CD14-positive monocyte (primary cell): ENCODE measurements around the gene MATCAP1. TPM values are rescaled to one million over a fixed set of nuclear protein-coding genes. Genes with fewer than 3 reads are reported as not detected.

Experiments
- DNase-seq, 3 donors: peaks; one replicate each; pipeline ENCODE4 v3.0.0-alpha.2; 2011 to 2022
- H2AFZ ChIP-seq: 2 replicates; pipeline ENCODE4 v1.6.0; 2012; ENCODE audit warnings: mild to moderate bottlenecking, low read depth, low read length, inconsistent platforms; ENCODE audit not compliant: insufficient read depth, poor library complexity, severe bottlenecking
- H3K27ac ChIP-seq, 2 donors: 1 replicate in 1 of 2; 2 replicates in 1 of 2; pipeline ENCODE4 v1.5.1; 2012 to 2013; ENCODE audit warnings: low read length in 2 of 2, control low read depth in 1 of 2, inconsistent platforms in 1 of 2, low read depth in 1 of 2, mild to moderate bottlenecking in 1 of 2
- H3K27me3 ChIP-seq, 2 donors: one replicate each; pipeline versions ENCODE4 v1.6.0 to v1.6.1; 2011 to 2013; ENCODE audit warnings: low read length in 2 of 2; ENCODE audit not compliant: control insufficient read depth in 2 of 2, insufficient read depth in 2 of 2
- H3K36me3 ChIP-seq, 2 donors: replicated peaks in 1 of 2; 1 replicate in 1 of 2; 2 replicates in 1 of 2; pipeline versions ENCODE4 v1.5.1 to v1.6.1; 2012 to 2013; ENCODE audit warnings: low read length in 2 of 2, control low read depth in 1 of 2, inconsistent platforms in 1 of 2, mild to moderate bottlenecking in 1 of 2; ENCODE audit not compliant: insufficient read depth in 2 of 2, control insufficient read depth in 1 of 2
- H3K4me1 ChIP-seq, 2 donors: 1 replicate in 1 of 2; 2 replicates in 1 of 2; pipeline versions ENCODE4 v1.5.1 to v1.6.1; 2012 to 2013; ENCODE audit warnings: low read length in 2 of 2, control low read depth in 1 of 2, inconsistent platforms in 1 of 2, mild to moderate bottlenecking in 1 of 2, moderate library complexity in 1 of 2; ENCODE audit not compliant: insufficient read depth in 2 of 2, control insufficient read depth in 1 of 2
- H3K4me2 ChIP-seq: replicated peaks from 2 replicates; pipeline ENCODE3; 2012; ENCODE audit warnings: low read length, moderate library complexity, mild to moderate bottlenecking; ENCODE audit not compliant: poor library complexity, severe bottlenecking; ENCODE audit errors: extremely low read depth
- H3K4me3 ChIP-seq, 3 experiments: fragments of 200-600 bp in 1 of 3; sonication (generic) in 1 of 3; replicated peaks in 1 of 3; 1 replicate in 2 of 3; 2 replicates in 1 of 3; pipeline ENCODE4 v1.5.1; 2011 to 2013; ENCODE audit warnings: low read length in 3 of 3, mild to moderate bottlenecking in 3 of 3, control low read depth in 2 of 3, low read depth in 2 of 3, inconsistent platforms in 1 of 3, moderate library complexity in 1 of 3
- H3K79me2 ChIP-seq: 2 replicates; pipeline ENCODE4 v1.6.0; 2012; ENCODE audit warnings: mild to moderate bottlenecking, control low read depth, inconsistent platforms, low read length, moderate library complexity; ENCODE audit not compliant: insufficient read depth
- H3K9ac ChIP-seq: 2 replicates; pipeline ENCODE4 v1.6.0; 2017; ENCODE audit warnings: low read length, mild to moderate bottlenecking; ENCODE audit not compliant: insufficient read depth, poor library complexity, severe bottlenecking
- H3K9me3 ChIP-seq, 2 donors: replicated peaks in 1 of 2; 1 replicate in 1 of 2; 2 replicates in 1 of 2; pipeline versions ENCODE4 v1.5.1 to v1.6.1; 2012 to 2013; ENCODE audit warnings: low read length in 2 of 2, control low read depth in 1 of 2; ENCODE audit not compliant: control insufficient read depth in 1 of 2, insufficient read depth in 1 of 2
- H4K20me1 ChIP-seq: 2 replicates; pipeline ENCODE4 v1.6.0; 2012; ENCODE audit warnings: mild to moderate bottlenecking, low read length, control low read depth, moderate library complexity; ENCODE audit not compliant: insufficient read depth
- H3K27ac Mint-ChIP-seq, 7 donors: one replicate each; pipeline ENCODE4 v1.8.0; 2020; ENCODE audit warnings: mild to moderate bottlenecking in 7 of 7, mixed read lengths in 7 of 7, moderate library complexity in 6 of 7, inconsistent platforms in 2 of 7
- H3K27me3 Mint-ChIP-seq, 3 donors: one replicate each; pipeline ENCODE4 v1.8.0; 2021 to 2022; ENCODE audit warnings: low read depth in 3 of 3, mild to moderate bottlenecking in 3 of 3, mixed read lengths in 3 of 3, moderate library complexity in 3 of 3, inconsistent platforms in 1 of 3
- H3K36me3 Mint-ChIP-seq, 2 donors: one replicate each; pipeline ENCODE4 v1.8.0; 2020; ENCODE audit warnings: mixed read lengths in 2 of 2, inconsistent platforms in 1 of 2, mild to moderate bottlenecking in 1 of 2
- H3K4me1 Mint-ChIP-seq: one replicate; pipeline ENCODE4 v1.8.0; 2020; ENCODE audit warnings: mild to moderate bottlenecking, mixed read lengths
- H3K4me3 Mint-ChIP-seq, 2 donors: one replicate each; pipeline ENCODE4 v1.8.0; 2020; ENCODE audit warnings: mild to moderate bottlenecking in 2 of 2, mixed read lengths in 2 of 2, moderate library complexity in 1 of 2
- H3K9me3 Mint-ChIP-seq, 7 donors: one replicate each; pipeline ENCODE4 v1.8.0; 2020 to 2022; ENCODE audit warnings: mixed read lengths in 7 of 7, mild to moderate bottlenecking in 6 of 7, moderate library complexity in 6 of 7, inconsistent platforms in 2 of 7
- CTCF ChIP-seq: fragments of 200-600 bp; IDR thresholded peaks from one replicate; pipeline ENCODE4 v1.8.0; 2022; ENCODE audit warnings: antibody characterized with exemption, mild to moderate bottlenecking
- WGBS: methylation state at CpG from one replicate; pipeline ENCODE4 v1.1.5; 2013; ENCODE audit warnings: missing lambda C conversion rate; ENCODE audit not compliant: insufficient coverage; 5-methylcytosine and 5-hydroxymethylcytosine counted together
- intact Hi-C, 2 donors: fragments of 100-400 bp; cut with micrococcal nuclease; formaldehyde crosslinking; loops; one replicate each; pipeline versions ENCODE4 v1.15.0 to v1.15.1; 2023
- polyA plus RNA-seq, 3 donors: library from polyadenylated mRNA; depleted of rRNA in 1 of 3; unstranded in 2 of 3; stranded (reverse) in 1 of 3; fragments of 300-500 nt in 2 of 3; fragments of >200 nt in 1 of 3; fragmentation: Illumina TruSeq in 2 of 3; gene quantifications; 1 replicate in 2 of 3; 2 replicates in 1 of 3; pipeline ENCODE4 v1.2.3, GENCODE V29; 2012 to 2021

Gene MATCAP1
- polyA plus RNA-seq, 3 donors: 0.58 to 43.3 (median 0.99) TPM

DNA sequence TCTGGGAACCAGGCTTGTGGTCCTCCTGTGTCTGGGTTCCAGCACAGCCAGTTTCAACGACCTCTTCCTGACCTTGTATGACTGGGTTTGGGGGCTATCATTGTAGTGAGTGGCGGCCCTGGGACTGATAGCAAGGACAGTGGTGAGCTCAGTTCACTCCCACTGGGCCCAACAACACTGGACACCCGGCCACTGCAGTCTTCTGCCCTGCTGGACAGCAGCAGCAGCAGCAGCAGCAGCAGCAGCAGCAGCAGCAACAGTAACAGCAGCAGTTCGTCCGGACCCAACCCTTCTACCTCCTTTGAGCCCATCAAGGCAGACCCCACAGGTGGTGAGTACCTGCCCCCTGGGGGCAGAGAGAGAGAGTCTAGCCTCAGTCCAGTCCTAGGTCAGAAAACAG is 11.9 kb upstream of the MATCAP1 start:
- peaks cover 48 to 62% of the 10 kb centered on the region in 2 donors for H3K36me3 ChIP-seq
- intact Hi-C loops: no loop called here
- Mint-ChIP-seq H3K4me3 (no peak overlapping the region), H3K9me3 (peaks cover 0 to 2% (median 0%) of the 10 kb centered on the region in 7 donors), H3K36me3 (peaks cover 51 to 67% of the 10 kb centered on the region in 2 donors), H3K27me3 (peaks cover 0 to 2% (median 0%) of the 10 kb centered on the region in 3 donors), H3K4me1 (peaks cover 38% of the 10 kb centered on the region), H3K27ac (peak overlapping the region in 2 of 7 donors; percentile 17 to 33)
- no peak overlapping the region for H2AFZ ChIP-seq
- WGBS: 100% methylated on average over 1 of the region's 5 CpGs
- DNase-seq: no peak
- H3K4me2 ChIP-seq: no peak overlapping the region
- peaks cover 18 to 20% of the 10 kb centered on the region in 2 donors for H3K4me1 ChIP-seq
- no peak overlapping the region for H3K27ac ChIP-seq
- no peaks in the 10 kb centered on the region for H3K9me3 ChIP-seq
- TF ChIP-seq CTCF: no peak
- no peaks in the 10 kb centered on the region for H3K27me3 ChIP-seq
- H3K4me3 ChIP-seq: no peak overlapping the region
- peaks cover 76% of the 10 kb centered on the region for H4K20me1 ChIP-seq
- peaks cover 30% of the 10 kb centered on the region for H3K79me2 ChIP-seq
- H3K9ac ChIP-seq: no peak overlapping the region

DNA sequence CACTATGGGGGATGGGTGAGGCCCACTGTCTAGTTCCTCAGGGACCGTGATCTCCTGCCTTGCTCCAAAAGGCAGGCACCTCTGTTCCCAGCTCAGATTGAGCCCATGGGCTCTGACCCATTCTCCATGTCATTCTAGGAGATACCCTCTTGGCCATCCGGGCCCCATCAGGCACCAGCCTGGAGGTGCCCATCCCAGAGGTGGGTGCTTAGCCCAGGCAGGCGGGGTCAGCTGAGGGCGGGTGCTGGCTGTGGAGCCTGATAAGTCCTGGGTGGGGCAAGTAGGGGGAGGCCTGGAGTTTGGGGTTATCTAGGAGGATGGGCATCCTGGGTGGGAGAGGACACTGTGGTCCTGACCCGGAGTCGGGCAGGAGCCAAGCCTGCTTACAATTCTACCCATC is 10.5 kb upstream of the MATCAP1 start:
- peaks cover 36% of the 10 kb centered on the region for H3K4me1 Mint-ChIP-seq
- 100% methylated on average over 4 of the region's 6 CpGs for WGBS
- H3K4me1 ChIP-seq: peaks cover 18 to 20% of the 10 kb centered on the region in 2 donors
- no peak overlapping the region for H3K4me2 ChIP-seq
- peaks cover 30% of the 10 kb centered on the region for H3K79me2 ChIP-seq
- peak overlapping the region in 1 of 2 donors; percentile 32 for H3K27ac ChIP-seq
- peak overlapping the region in 2 of 7 donors; percentile 8 to 54 for H3K27ac Mint-ChIP-seq
- no peaks in the 10 kb centered on the region for H3K9me3 ChIP-seq
- H3K36me3 Mint-ChIP-seq: peaks cover 42 to 55% of the 10 kb centered on the region in 2 donors
- peaks cover 0 to 2% (median 0%) of the 10 kb centered on the region in 7 donors for H3K9me3 Mint-ChIP-seq
- DNase-seq: no peak
- H3K4me3 Mint-ChIP-seq: no peak overlapping the region
- peaks cover 70% of the 10 kb centered on the region for H4K20me1 ChIP-seq
- H2AFZ ChIP-seq: no peak overlapping the region
- H3K4me3 ChIP-seq: no peak overlapping the region
- peaks cover 41 to 54% of the 10 kb centered on the region in 2 donors for H3K36me3 ChIP-seq
- H3K27me3 ChIP-seq: no peaks in the 10 kb centered on the region
- intact Hi-C loops: loop anchor here (5.0 kb wide), 1 partner anchor 33 kb away; the partner anchor contains the start of gene TMEM208 (in 2 of the 2)
- TF ChIP-seq CTCF: no peak
- no peak overlapping the region for H3K9ac ChIP-seq
- H3K27me3 Mint-ChIP-seq: peaks cover 0 to 2% (median 0%) of the 10 kb centered on the region in 3 donors
